Measurements from ENCODE around the gene CD37.
A peak's percentile ranks its signal among the peaks of the same experiment; 100 is the strongest.
"Not testable (repeated sequence)": the region's sequence is repeated elsewhere in the genome, so short reads cannot be mapped to it uniquely, and the experiment has no call there.

CD37 gene

GRCh38 chr19:49335071-49335783, at the start of gene CD37:
TSS of gene CD37 (plus strand) at chr19:49335406. CDS start at chr19:49335541, 135 bp downstream.
- DNase-seq: peak; percentile 25 to 38

- DNase-seq: no peak
Observed at GRCh38 chr19:49287141-49287770, 48.0 kb upstream of the CD37 start.

- not testable (repeated sequence) for DNase-seq
Observed at GRCh38 chr19:49288205-49288604, 47.0 kb upstream of the CD37 start.

- not testable (repeated sequence) for DNase-seq
Observed at GRCh38 chr19:49289286-49289685, 45.9 kb upstream of the CD37 start.

GRCh38 chr19:49290517-49290916, 44.7 kb upstream of the CD37 start:
- no peak for DNase-seq

- DNase-seq: no peak
Observed at GRCh38 chr19:49294401-49294800, 40.8 kb upstream of the CD37 start.

- DNase-seq: no peak
Observed at GRCh38 chr19:49295208-49295880, 39.9 kb upstream of the CD37 start.

- no peak for DNase-seq
Observed at GRCh38 chr19:49297403-49297802, 37.8 kb upstream of the CD37 start.

- not testable (repeated sequence) for DNase-seq
Observed at GRCh38 chr19:49298653-49299052, 36.6 kb upstream of the CD37 start.

GRCh38 chr19:49301165-49301865, 33.9 kb upstream of the CD37 start:
- DNase-seq: peak; percentile 82 to 88

- DNase-seq: no peak
Observed at GRCh38 chr19:49301866-49302252, 33.3 kb upstream of the CD37 start.

GRCh38 chr19:49306734-49307133, 28.5 kb upstream of the CD37 start:
- not testable (repeated sequence) for DNase-seq

GRCh38 chr19:49309087-49309486, 26.1 kb upstream of the CD37 start:
- no peak for DNase-seq

- no peak for DNase-seq
Observed at GRCh38 chr19:49315111-49315510, 20.1 kb upstream of the CD37 start.

- DNase-seq: no peak
Observed at GRCh38 chr19:49316284-49316683, 18.9 kb upstream of the CD37 start.

- no peak for DNase-seq
Observed at GRCh38 chr19:49318296-49318695, 16.9 kb upstream of the CD37 start.

- no peak for DNase-seq
Observed at GRCh38 chr19:49324801-49325576, 10.2 kb upstream of the CD37 start, which contains the start of gene SLC6A16. TSS of gene SLC6A16 (minus strand) at chr19:49325191. CDS start at chr19:49311347, 13,844 bp downstream.

GRCh38 chr19:49325756-49326155, 9.4 kb upstream of the CD37 start:
- DNase-seq: not testable (repeated sequence)

GRCh38 chr19:49326165-49326704, 9.0 kb upstream of the CD37 start:
- no peak for DNase-seq

- peak; percentile 42 to 56 for DNase-seq
Observed at GRCh38 chr19:49327878-49328544, 7.2 kb upstream of the CD37 start.

- no peak for DNase-seq
Observed at GRCh38 chr19:49328741-49329140, 6.5 kb upstream of the CD37 start.

All from stimulated activated CD4-positive, alpha-beta T cell treated with anti-CD3 and anti-CD28 coated beads, Interleukin-2, amount 100 ng/mL, for 48 hours (primary cell).